RWPE1 (cell line): ENCODE results near the gene GLIPR2.

ENCODE experiments used
- CTCF ChIA-PET: fragments of 350-600 bp; sonication (Branson Sonifier 250); formaldehyde crosslinking; extraction: SDS; loops from one replicate; lab custom pipeline; 2021; lab: Yijun Ruan, JAX
- POLR2A ChIA-PET: fragments of 400-600 bp; formaldehyde crosslinking; extraction: SDS; loops from one replicate; lab custom pipeline; 2020; ENCODE audit warnings: antibody characterized with exemption; ENCODE audit not compliant: low non-redundant PET; lab: Yijun Ruan, JAX
- DNase-seq: peaks from one replicate; pipeline ENCODE4 v3.0.0; 2012; ENCODE audit warnings: low spot score
- H3K27ac ChIP-seq: fragments of 450-650 bp; 2 replicates; pipeline ENCODE4 v1.5.1; 2017
- CTCF ChIP-seq: fragments of 450-650 bp; conservative IDR thresholded peaks from 2 replicates; pipeline ENCODE4 v1.5.1; 2017; ENCODE audit warnings: low read depth, mild to moderate bottlenecking

GLIPR2 gene

GRCh38 chr9:36093384-36093783 lies 43.1 kb upstream of the GLIPR2 start:
- ChIA-PET CTCF (interaction anchor here (1.6 kb wide), 1 partner anchor 10 kb away, joined by 7 read pairs; no protein-coding TSS in a partner anchor), POLR2A (no interaction called here)
- TF ChIP-seq CTCF, result no peak
- no peak for DNase-seq
- no peak overlapping the region for H3K27ac ChIP-seq

DNA sequence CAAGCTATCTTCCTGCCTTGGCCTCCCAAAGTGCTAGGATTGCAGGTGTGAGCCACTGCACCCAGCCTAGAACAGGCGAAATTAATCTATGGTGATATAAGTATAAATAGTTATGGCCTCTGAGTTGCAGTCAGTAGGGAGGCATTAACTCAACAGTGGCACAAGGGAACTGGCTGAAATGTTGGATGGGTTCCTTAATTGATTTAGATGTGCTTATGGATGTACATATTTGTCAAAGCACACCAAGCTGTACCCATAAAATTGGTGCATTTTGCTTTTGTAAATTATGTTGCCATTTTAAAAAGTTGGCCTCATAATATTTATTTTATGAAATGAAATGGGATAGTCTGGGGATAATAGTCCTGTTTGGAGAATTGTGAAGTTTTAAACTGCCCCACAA lies 36.8 kb upstream of the GLIPR2 start:
- no peak for DNase-seq
- ChIA-PET POLR2A (no interaction called here), CTCF (no interaction called here)

GRCh38 chr9:36100532-36100931 lies 36.0 kb upstream of the GLIPR2 start:
- no peak overlapping the region for H3K27ac ChIP-seq
- CTCF ChIA-PET, result interaction anchor here (2.4 kb wide), 1 partner anchor 67 kb away, joined by 11 read pairs; no protein-coding TSS in a partner anchor
- POLR2A ChIA-PET, result no interaction called here
- DNase-seq, result no peak
- TF ChIP-seq CTCF, result no peak

More for the DNA sequence above, 36.8 kb upstream of the GLIPR2 start:
- H3K27ac ChIP-seq, result no peak overlapping the region
- no peak for TF ChIP-seq CTCF

- CTCF ChIA-PET, result interaction anchor here (0.5 to 2.4 kb wide), 15 partner anchors 17 to 1368 kb away, joined by 3 to 11 read pairs (median 3); partner anchors contain the start of gene CLTA
- peak; percentile 74 for DNase-seq
- no peak for TF ChIP-seq CTCF
- H3K27ac ChIP-seq, result no peak overlapping the region
- POLR2A ChIA-PET, result no interaction called here
These were observed 34.4 kb upstream of the GLIPR2 start for GRCh38 chr9:36101916-36102741.

- POLR2A ChIA-PET, result no interaction called here
These were observed 33.6 kb upstream of the GLIPR2 start for GRCh38 chr9:36102742-36103495.

More at GRCh38 chr9:36102742-36103495, 33.6 kb upstream of the GLIPR2 start:
- TF ChIP-seq CTCF, result peak; percentile 97
- DNase-seq, result peak; percentile 74
- CTCF ChIA-PET, result interaction anchor here (0.5 to 1.6 kb wide), 16 partner anchors 10 to 1469 kb away, joined by 3 to 7 read pairs (median 3); partner anchors contain the start of genes CLTA and GLIPR2
- no peak overlapping the region for H3K27ac ChIP-seq
